Muscle layer of colon (tissue), 2 donors: Measurements from ENCODE around the gene PMEPA1.
A peak's percentile ranks its signal among the peaks of the same experiment; 100 is the strongest.

ENCODE experiments used
- H3K27ac ChIP-seq: one replicate; pipeline ENCODE4 v1.7.0; 2013; ENCODE audit warnings: low read depth, mild to moderate bottlenecking, low read length, moderate library complexity
- H3K27me3 ChIP-seq, 2 donors: one replicate each; pipeline ENCODE4 v1.7.0; 2013; ENCODE audit warnings: low read length in 2 of 2, mild to moderate bottlenecking in 2 of 2; ENCODE audit not compliant: insufficient read depth in 2 of 2, control insufficient read depth in 1 of 2
- H3K36me3 ChIP-seq: one replicate; pipeline ENCODE4 v1.7.0; 2013; ENCODE audit warnings: mild to moderate bottlenecking, low read length; ENCODE audit not compliant: insufficient read depth
- H3K4me1 ChIP-seq: one replicate; pipeline ENCODE4 v1.7.0; 2013; ENCODE audit warnings: mild to moderate bottlenecking, low read length; ENCODE audit not compliant: insufficient read depth
- H3K4me3 ChIP-seq, 2 donors: one replicate each; pipeline ENCODE4 v1.7.0; 2013; ENCODE audit warnings: low read length in 2 of 2, low read depth in 1 of 2, mild to moderate bottlenecking in 1 of 2, moderate library complexity in 1 of 2
- H3K9ac ChIP-seq: one replicate; pipeline ENCODE4 v1.7.0; 2013; ENCODE audit warnings: low read length
- H3K9me3 ChIP-seq: one replicate; pipeline ENCODE4 v1.7.0; 2013; ENCODE audit warnings: mild to moderate bottlenecking, low read length
- donor health status: abdominal sarcoma.
- donor health status: Adenocarcinoma of cecum.

The PMEPA1 gene

GRCh38 chr20:57735831-57736737 lies 26.3 kb upstream of the PMEPA1 start:
- Histone ChIP-seq H3K9ac (no peak overlapping the region), H3K4me3 (no peak overlapping the region), H3K27me3 (no peaks in the 10 kb centered on the region), H3K9me3 (no peaks in the 10 kb centered on the region), H3K36me3 (no peaks in the 10 kb centered on the region), H3K4me1 (no peaks in the 10 kb centered on the region), H3K27ac (no peak overlapping the region)

DNA sequence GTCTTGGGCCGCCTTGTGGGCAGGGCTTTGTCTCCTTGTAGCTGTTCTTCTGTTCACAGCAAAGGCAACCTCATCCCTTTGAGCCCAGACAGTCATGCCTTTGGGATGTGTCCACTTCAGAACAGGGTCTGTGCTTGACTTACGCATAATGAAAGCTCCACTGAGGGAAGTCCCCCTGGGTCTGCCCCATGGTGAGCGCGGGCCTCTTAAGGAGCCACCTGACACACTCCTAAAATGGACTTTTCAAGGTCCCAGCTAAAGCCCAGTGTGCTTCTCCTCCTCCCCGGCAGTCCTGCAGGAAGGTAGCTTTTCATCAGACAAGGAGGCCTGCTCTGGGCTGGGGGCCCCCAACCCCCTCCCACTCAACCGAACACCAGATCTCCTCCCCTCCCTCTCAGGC lies 24.9 kb upstream of the PMEPA1 start:
- Histone ChIP-seq H3K4me3 (no peak overlapping the region), H3K36me3 (no peaks in the 10 kb centered on the region), H3K27me3 (no peaks in the 10 kb centered on the region), H3K9me3 (no peaks in the 10 kb centered on the region), H3K27ac (no peak overlapping the region), H3K9ac (no peak overlapping the region), H3K4me1 (no peaks in the 10 kb centered on the region)

GRCh38 chr20:57732226-57732625 lies 22.4 kb upstream of the PMEPA1 start:
- Histone ChIP-seq H3K36me3 (no peaks in the 10 kb centered on the region), H3K4me3 (no peak overlapping the region), H3K9me3 (no peaks in the 10 kb centered on the region), H3K27me3 (no peaks in the 10 kb centered on the region), H3K4me1 (no peaks in the 10 kb centered on the region), H3K9ac (no peak overlapping the region), H3K27ac (no peak overlapping the region)

DNA sequence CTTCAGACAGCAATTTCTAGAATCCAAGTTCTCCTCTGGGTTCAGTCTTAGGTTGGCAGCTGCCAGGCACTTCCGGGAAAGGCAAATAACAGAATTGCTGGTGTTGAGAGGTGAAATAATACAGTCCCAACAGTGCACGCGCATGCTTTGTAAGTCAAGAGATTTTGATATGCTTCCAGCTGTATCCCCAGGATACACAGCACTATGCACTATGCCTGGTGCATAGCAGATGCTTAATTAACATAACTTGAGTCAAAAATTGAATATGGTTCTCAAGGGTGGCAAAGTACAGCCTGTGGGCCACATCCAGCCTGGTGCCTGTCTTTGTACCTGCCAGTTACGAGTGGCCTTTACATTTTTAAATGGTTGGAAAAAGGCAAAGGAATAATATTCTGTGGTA lies 18.9 kb upstream of the PMEPA1 start:
- Histone ChIP-seq H3K27ac (no peak overlapping the region), H3K36me3 (no peaks in the 10 kb centered on the region), H3K9ac (no peak overlapping the region), H3K4me1 (no peaks in the 10 kb centered on the region), H3K27me3 (no peaks in the 10 kb centered on the region), H3K9me3 (no peaks in the 10 kb centered on the region), H3K4me3 (no peak overlapping the region)

DNA sequence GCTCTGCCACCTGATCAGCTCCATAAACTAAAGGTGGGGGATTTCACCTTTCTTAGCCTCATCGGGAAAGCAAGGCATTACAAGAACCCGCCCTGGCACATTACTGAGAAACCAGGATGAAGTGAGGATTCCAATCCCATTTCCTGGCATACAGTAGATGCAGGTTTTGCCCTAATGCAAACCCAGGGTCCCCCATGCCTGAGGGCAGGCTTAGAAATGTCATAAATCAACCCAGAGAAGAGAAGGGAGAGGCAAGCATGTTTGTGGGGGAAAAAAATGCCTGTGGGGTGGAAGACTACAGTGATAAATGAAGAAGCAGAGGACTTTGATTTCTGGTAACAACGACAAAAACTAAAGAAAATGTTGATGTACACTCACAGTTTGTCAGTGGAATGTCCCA lies 18.0 kb upstream of the PMEPA1 start:
- Histone ChIP-seq H3K9me3 (no peaks in the 10 kb centered on the region), H3K4me3 (no peak overlapping the region), H3K27ac (no peak overlapping the region), H3K27me3 (no peaks in the 10 kb centered on the region), H3K36me3 (no peaks in the 10 kb centered on the region), H3K4me1 (no peaks in the 10 kb centered on the region), H3K9ac (no peak overlapping the region)

DNA sequence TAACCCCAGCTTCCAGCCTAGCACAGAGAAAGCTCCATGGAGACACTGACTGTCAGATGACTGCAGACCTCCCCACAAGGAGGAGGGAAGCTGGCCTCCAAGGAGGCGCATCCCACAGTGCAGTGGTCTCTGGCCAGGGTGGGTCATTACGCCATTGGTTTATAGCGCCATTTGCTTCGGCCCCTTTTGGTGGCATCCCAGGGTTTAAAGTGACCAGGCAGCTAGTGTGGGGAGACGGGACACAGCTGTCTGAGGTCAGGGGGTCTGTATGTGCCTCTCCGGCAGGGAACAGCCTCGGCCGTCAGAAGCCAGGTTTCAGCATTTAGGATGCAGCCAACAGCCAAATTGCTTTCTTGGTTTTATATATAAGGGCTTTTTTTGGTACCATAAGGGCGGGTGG lies 15.8 kb upstream of the PMEPA1 start:
- H3K27me3 ChIP-seq = no peaks in the 10 kb centered on the region
- no peak overlapping the region for H3K9ac ChIP-seq

DNA sequence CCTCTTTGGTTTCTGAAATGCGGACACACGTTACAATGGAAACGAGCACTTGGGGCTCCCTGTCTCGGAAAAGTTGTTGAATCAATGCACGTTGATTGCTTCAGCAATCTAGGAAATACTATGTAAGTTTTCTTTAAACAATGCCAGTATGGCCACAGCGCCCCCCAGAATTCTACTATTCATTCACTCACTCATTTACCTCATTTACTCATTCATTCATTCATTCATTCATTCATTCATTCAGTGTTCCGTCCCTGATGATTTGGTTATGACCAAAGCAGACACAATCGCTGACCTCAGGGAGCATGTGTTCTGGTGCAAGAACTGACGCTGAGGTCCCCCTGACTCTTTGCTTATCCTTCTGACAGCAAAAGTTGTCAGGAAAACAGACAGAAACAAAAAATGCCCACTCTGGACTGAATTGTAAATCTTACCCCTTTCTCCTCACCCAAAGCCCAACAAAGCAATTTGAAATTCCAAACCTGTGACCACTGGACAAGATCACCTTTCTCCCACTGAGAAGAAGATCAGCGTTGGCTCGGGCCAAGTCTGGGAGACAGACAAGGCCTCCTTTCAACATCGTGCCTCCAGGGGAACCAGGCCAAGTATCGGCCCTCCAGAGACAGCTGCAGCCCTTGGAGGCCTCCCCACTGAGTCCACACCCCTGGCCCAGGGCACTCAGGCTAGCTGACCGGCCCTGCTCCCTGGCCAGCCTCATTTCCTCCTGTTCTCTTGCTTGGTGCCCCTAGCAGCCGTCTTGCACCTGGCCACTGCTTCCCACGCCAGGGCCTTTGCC lies 15.0 kb upstream of the PMEPA1 start:
- H3K27ac ChIP-seq = no peak overlapping the region
- no peak overlapping the region for H3K4me3 ChIP-seq
- no peaks in the 10 kb centered on the region for H3K4me1 ChIP-seq
- H3K36me3 ChIP-seq = no peaks in the 10 kb centered on the region
- H3K9ac ChIP-seq = no peak overlapping the region
- H3K9me3 ChIP-seq = no peaks in the 10 kb centered on the region
- H3K27me3 ChIP-seq = no peaks in the 10 kb centered on the region

More for the DNA sequence above, 15.8 kb upstream of the PMEPA1 start:
- H3K27ac ChIP-seq = no peak overlapping the region
- no peaks in the 10 kb centered on the region for H3K9me3 ChIP-seq
- H3K36me3 ChIP-seq = no peaks in the 10 kb centered on the region
- no peaks in the 10 kb centered on the region for H3K4me1 ChIP-seq
- H3K4me3 ChIP-seq = no peak overlapping the region

GRCh38 chr20:57723816-57724215 lies 14.0 kb upstream of the PMEPA1 start:
- H3K9ac ChIP-seq = no peak overlapping the region
- no peaks in the 10 kb centered on the region for H3K9me3 ChIP-seq
- H3K27me3 ChIP-seq = no peaks in the 10 kb centered on the region
- H3K4me1 ChIP-seq = peaks cover 3% of the 10 kb centered on the region
- no peak overlapping the region for H3K27ac ChIP-seq
- no peak overlapping the region for H3K4me3 ChIP-seq
- H3K36me3 ChIP-seq = no peaks in the 10 kb centered on the region

- Histone ChIP-seq H3K4me1 (peaks cover 5% of the 10 kb centered on the region), H3K9me3 (no peaks in the 10 kb centered on the region), H3K9ac (no peak overlapping the region), H3K27ac (no peak overlapping the region), H3K27me3 (no peaks in the 10 kb centered on the region), H3K36me3 (no peaks in the 10 kb centered on the region), H3K4me3 (no peak overlapping the region)
Observed at GRCh38 chr20:57719951-57720350, 10.1 kb upstream of the PMEPA1 start.

- Histone ChIP-seq H3K9me3 (no peaks in the 10 kb centered on the region), H3K4me3 (peak overlapping the region; percentile 64 to 67), H3K36me3 (no peaks in the 10 kb centered on the region), H3K9ac (no peak overlapping the region), H3K27me3 (no peaks in the 10 kb centered on the region), H3K4me1 (peaks cover 14% of the 10 kb centered on the region), H3K27ac (no peak overlapping the region)
Observed at GRCh38 chr20:57718490-57719009, 8.7 kb upstream of the PMEPA1 start.

- no peak overlapping the region for H3K4me3 ChIP-seq
- no peaks in the 10 kb centered on the region for H3K9me3 ChIP-seq
- H3K4me1 ChIP-seq = peaks cover 16% of the 10 kb centered on the region
- H3K27me3 ChIP-seq = no peaks in the 10 kb centered on the region
- H3K36me3 ChIP-seq = no peaks in the 10 kb centered on the region
- H3K9ac ChIP-seq = peak overlapping the region; percentile 13
- H3K27ac ChIP-seq = no peak overlapping the region
Observed at GRCh38 chr20:57717797-57718196, 8.0 kb upstream of the PMEPA1 start.
